ENCODE results near the gene PLCD1. TPM values are rescaled to one million over a fixed set of nuclear protein-coding genes. Genes with fewer than 3 reads are reported as not detected.

PLCD1 gene
- total and polyA plus RNA-seq, 5 donors from 2014 or later, result 26.2 to 47.5 (median 29.7) TPM

DNA sequence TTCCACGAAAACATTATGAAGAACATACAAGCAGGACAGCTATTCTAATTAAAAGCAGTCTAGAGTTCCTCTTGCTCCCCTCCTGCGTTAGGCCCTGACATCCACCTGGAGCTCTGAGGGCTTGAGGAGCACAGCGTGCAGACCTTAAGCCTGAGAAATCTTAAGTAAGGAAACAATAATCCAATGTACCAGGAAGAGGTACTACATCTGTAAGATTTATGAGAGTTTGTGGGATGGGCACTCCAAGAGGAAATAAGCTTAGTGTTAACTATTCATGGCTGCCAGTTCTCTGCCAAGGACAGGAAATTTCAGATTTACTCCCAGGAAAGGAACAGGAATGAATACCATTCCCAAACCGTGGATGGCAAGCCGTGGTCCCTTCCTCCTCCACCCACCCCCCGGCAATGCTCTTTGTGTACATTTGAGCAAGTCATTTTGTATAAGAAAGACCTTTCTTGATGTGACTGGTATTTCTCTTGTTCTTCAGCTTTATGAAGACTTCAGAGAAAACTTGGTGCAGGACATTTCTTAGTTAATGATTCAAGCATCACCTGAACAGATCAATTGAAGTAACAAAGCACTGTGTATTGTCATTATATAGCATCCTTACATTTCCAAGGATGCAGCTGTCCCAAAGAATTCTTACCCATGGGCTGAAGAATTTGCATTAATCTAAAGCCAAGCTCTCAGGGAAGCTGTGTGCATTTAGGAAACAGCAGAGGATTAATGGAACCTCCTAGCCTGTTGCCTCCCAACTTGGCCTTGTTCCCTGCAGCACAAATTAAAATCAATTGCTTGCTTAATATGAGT is 67.6 kb downstream of the PLCD1 start:
- Mint-ChIP-seq H3K9me3 (no peaks in the 10 kb centered on the region), H3K27ac (no peak overlapping the region), H3K4me3 (no peak overlapping the region), H3K4me1 (peaks cover 0 to 17% (median 10%) of the 10 kb centered on the region in 4 donors), H3K27me3 (peaks cover 11% of the 10 kb centered on the region), H3K36me3 (no peaks in the 10 kb centered on the region)
- no peak for DNase-seq
- no peaks in the 10 kb centered on the region for H3K27me3 ChIP-seq (ENCODE audit: control insufficient read depth, insufficient read depth, low read length)
- H3K4me1 ChIP-seq (ENCODE audit: control insufficient read depth, insufficient read depth, low read length, poor library complexity, severe bottlenecking), result peaks cover 9% of the 10 kb centered on the region
- H3K27ac ChIP-seq (ENCODE audit: insufficient read depth, low read length, poor library complexity, severe bottlenecking), result no peak overlapping the region
- ATAC-seq (ENCODE audit: low read depth in 2 of 2), result no peak
- H3K9me3 ChIP-seq (ENCODE audit: control insufficient read depth in 2 of 2, low read length in 2 of 2), result no peaks in the 10 kb centered on the region
- no peaks in the 10 kb centered on the region for H3K36me3 ChIP-seq (ENCODE audit: control insufficient read depth, insufficient read depth, low read length)
- no peak overlapping the region for H3K4me3 ChIP-seq (ENCODE audit: low read depth, low read length)

DNA sequence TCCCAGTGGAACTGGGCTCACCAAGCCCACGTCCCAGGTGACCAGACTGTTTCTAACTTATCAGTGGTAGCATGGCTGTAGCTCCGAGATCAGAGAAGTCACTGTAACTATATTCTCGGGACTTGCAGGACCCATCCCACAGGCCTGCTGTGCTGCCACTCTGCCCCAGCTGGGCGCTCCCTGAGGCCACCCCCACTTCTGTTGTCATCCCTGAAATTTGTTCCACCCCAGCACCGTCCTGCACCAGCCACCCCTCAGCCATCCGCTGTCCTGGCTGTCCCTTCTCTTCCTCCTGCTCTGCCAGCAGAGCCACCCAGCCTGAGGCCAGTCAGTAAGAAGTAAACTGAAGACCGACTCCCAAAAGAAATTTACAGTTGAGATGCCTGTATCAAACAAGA is 71.9 kb downstream of the PLCD1 start:
- ATAC-seq (ENCODE audit: low read depth in 2 of 2) (no peak), DNase-seq (no peak)
- Mint-ChIP-seq H3K9me3 (no peaks in the 10 kb centered on the region), H3K27ac (peak overlapping the region; percentile 93 to 96 (median 94)), H3K4me1 (peaks cover 0 to 31% (median 21%) of the 10 kb centered on the region in 4 donors), H3K4me3 (peak overlapping the region in 2 of 4 donors; percentile 71 to 78), H3K36me3 (no peaks in the 10 kb centered on the region), H3K27me3 (no peaks in the 10 kb centered on the region)
- Histone ChIP-seq H3K4me3 (ENCODE audit: low read depth, low read length) (peak overlapping the region; percentile 33), H3K36me3 (ENCODE audit: control insufficient read depth, insufficient read depth, low read length) (no peaks in the 10 kb centered on the region), H3K27ac (ENCODE audit: insufficient read depth, low read length, poor library complexity, severe bottlenecking) (no peak overlapping the region), H3K27me3 (ENCODE audit: control insufficient read depth, insufficient read depth, low read length) (no peaks in the 10 kb centered on the region), H3K9me3 (ENCODE audit: control insufficient read depth in 2 of 2, low read length in 2 of 2) (no peaks in the 10 kb centered on the region), H3K4me1 (ENCODE audit: control insufficient read depth, insufficient read depth, low read length, poor library complexity, severe bottlenecking) (peaks cover 18% of the 10 kb centered on the region)

Other genes starting within 250 kb of the PLCD1 start
- 1.7 TPM for gene CTDSPL, start 167.8 kb downstream of the PLCD1 start, total RNA-seq
- under 1 TPM in 1 of 4 donors, not detected in 3; 0.08 TPM for gene CTDSPL, start 167.8 kb downstream of the PLCD1 start, polyA plus RNA-seq
- 24.0 TPM for gene VILL, start 38.9 kb downstream of the PLCD1 start, total RNA-seq
- gene VILL, start 38.9 kb downstream of the PLCD1 start, polyA plus RNA-seq, result 10 to 100 TPM in 3 of 4 donors, 1 to 10 TPM in 1; 9.0 to 15.5 (median 12.4) TPM
- gene DLEC1, start 9.6 kb upstream of the PLCD1 start, total RNA-seq, result 4.9 TPM
- gene DLEC1, start 9.6 kb upstream of the PLCD1 start, polyA plus RNA-seq, result under 1 TPM; 0.09 to 0.65 (median 0.50) TPM
- gene ACAA1, start 107.5 kb upstream of the PLCD1 start, total RNA-seq, result 80.7 TPM
- gene ACAA1, start 107.5 kb upstream of the PLCD1 start, polyA plus RNA-seq, result 10 to 100 TPM; 55.6 to 79.3 (median 67.2) TPM
- 49.9 TPM for gene MYD88, start 109.0 kb upstream of the PLCD1 start, total RNA-seq
- 100 to 1,000 TPM; 114 to 184 (median 139) TPM for gene MYD88, start 109.0 kb upstream of the PLCD1 start, polyA plus RNA-seq
- 62.3 TPM for gene OXSR1, start 135.9 kb upstream of the PLCD1 start, total RNA-seq
- 10 to 100 TPM; 12.6 to 19.3 (median 16.1) TPM for gene OXSR1, start 135.9 kb upstream of the PLCD1 start, polyA plus RNA-seq
- gene SLC22A13, start 236.2 kb upstream of the PLCD1 start, total RNA-seq, result 0.76 TPM
- under 1 TPM in 2 of 4 donors, not detected in 2; 0.22 to 0.40 TPM for gene SLC22A13, start 236.2 kb upstream of the PLCD1 start, polyA plus RNA-seq